B cell (primary cell): ENCODE measurements around the gene HES2. TPM values are rescaled to one million over a fixed set of nuclear protein-coding genes. Genes with fewer than 3 reads are reported as not detected.
A peak's percentile ranks its signal among the peaks of the same experiment; 100 is the strongest.

Source experiments
- ATAC-seq: fragments of 200-7000 bp; cut with Tn5 transposase; one replicate; pipeline ENCODE4 v1.10.0; 2021; ENCODE audit warnings: low read depth, mild to moderate bottlenecking, moderate number of reproducible peaks, moderate library complexity
- CTCF ChIA-PET: fragments of 350-600 bp; sonication (Branson Sonifier 250); formaldehyde crosslinking; loops from one replicate; lab custom pipeline; 2021; ENCODE audit warnings: antibody characterized with exemption, inconsistent platforms; lab: Charles Lee
- POLR2A ChIA-PET: fragments of 350-600 bp; sonication (Branson Sonifier 250); formaldehyde crosslinking; loops from one replicate; lab custom pipeline; 2021; ENCODE audit warnings: antibody characterized with exemption; lab: Charles Lee
- DNase-seq: peaks from one replicate; pipeline ENCODE4 v3.0.0; 2013
- H2AFZ ChIP-seq: 2 replicates; pipeline ENCODE4 v1.6.1; 2012; ENCODE audit warnings: mild to moderate bottlenecking, low read depth, low read length; ENCODE audit not compliant: insufficient read depth, poor library complexity, severe bottlenecking
- H3K27ac ChIP-seq, 2 donors: 1 replicate in 1 of 2; 2 replicates in 1 of 2; pipeline ENCODE4 v1.5.1; 2012 to 2013; ENCODE audit warnings: low read length in 2 of 2, mild to moderate bottlenecking in 2 of 2, moderate library complexity in 1 of 2
- H3K27me3 ChIP-seq, 4 experiments: fragments of 200-600 bp in 1 of 4; sonication (generic) in 1 of 4; replicated peaks in 1 of 4; 1 replicate in 2 of 4; 2 replicates in 2 of 4; pipeline versions ENCODE4 v1.6.1 to v1.7.0; 2013 to 2016; ENCODE audit warnings: low read length in 3 of 4, mild to moderate bottlenecking in 2 of 4, mixed read lengths in 1 of 4, moderate library complexity in 1 of 4; ENCODE audit not compliant: insufficient read depth in 4 of 4, control insufficient read depth in 3 of 4; ENCODE audit errors: control extremely low read depth in 1 of 4
- H3K36me3 ChIP-seq, 2 experiments: replicated peaks in 1 of 2; 1 replicate in 1 of 2; 2 replicates in 1 of 2; pipeline versions ENCODE4 v1.6.1 to v1.7.1; 2013; ENCODE audit warnings: low read length in 1 of 2; ENCODE audit not compliant: insufficient read depth in 2 of 2, control insufficient read depth in 1 of 2; ENCODE audit errors: control extremely low read depth in 1 of 2, extremely low read depth in 1 of 2
- H3K4me1 ChIP-seq, 2 donors: fragments of 200-600 bp in 1 of 2; sonication (generic) in 1 of 2; 1 replicate in 1 of 2; 2 replicates in 1 of 2; pipeline versions ENCODE4 v1.5.1 to v1.6.1; 2013 to 2017; ENCODE audit warnings: low read length in 2 of 2; ENCODE audit not compliant: control insufficient read depth in 2 of 2, insufficient read depth in 2 of 2
- H3K4me2 ChIP-seq: replicated peaks from 2 replicates; pipeline ENCODE3; 2012; ENCODE audit warnings: mild to moderate bottlenecking, low read depth, low read length; ENCODE audit not compliant: poor library complexity, severe bottlenecking
- H3K4me3 ChIP-seq, 5 experiments: fragments of 200-600 bp in 1 of 5; sonication (generic) in 1 of 5; 1 replicate in 3 of 5; 2 replicates in 2 of 5; pipeline versions ENCODE4 v1.5.1 to v1.7.0; 2011 to 2016; ENCODE audit warnings: low read length in 4 of 5, mild to moderate bottlenecking in 4 of 5, low read depth in 2 of 5, control low read depth in 1 of 5, moderate library complexity in 1 of 5; ENCODE audit not compliant: insufficient read depth in 1 of 5; ENCODE audit errors: control extremely low read depth in 1 of 5, extremely low read depth in 1 of 5
- H3K79me2 ChIP-seq: fragments of 200-600 bp; sonication (generic); one replicate; pipeline ENCODE4 v1.6.0; 2016; ENCODE audit warnings: low read length; ENCODE audit not compliant: control insufficient read depth, insufficient read depth
- H3K9ac ChIP-seq: fragments of 200-600 bp; sonication (generic); 2 replicates; pipeline ENCODE4 v1.6.1; 2017; ENCODE audit warnings: mild to moderate bottlenecking, low read length, moderate library complexity
- H3K9me3 ChIP-seq, 3 donors: one replicate each; pipeline versions ENCODE4 v1.6.1 to v1.7.1; 2013; ENCODE audit warnings: low read length in 2 of 3; ENCODE audit not compliant: control insufficient read depth in 2 of 3, insufficient read depth in 1 of 3; ENCODE audit errors: control extremely low read depth in 1 of 3
- H4K20me1 ChIP-seq: 2 replicates; pipeline ENCODE4 v1.6.0; 2012; ENCODE audit warnings: mild to moderate bottlenecking, low read length; ENCODE audit not compliant: insufficient read depth, control insufficient read depth, poor library complexity, severe bottlenecking
- H3K27ac Mint-ChIP-seq: one replicate; pipeline ENCODE4 v1.8.0; 2021; ENCODE audit warnings: mixed read lengths
- H3K27me3 Mint-ChIP-seq: one replicate; pipeline ENCODE4 v1.8.0; 2021; ENCODE audit warnings: mixed read lengths
- H3K4me1 Mint-ChIP-seq: one replicate; pipeline ENCODE4 v1.8.0; 2021; ENCODE audit warnings: mixed read lengths
- H3K4me3 Mint-ChIP-seq: one replicate; pipeline ENCODE4 v1.8.0; 2021; ENCODE audit warnings: mixed read lengths
- H3K9me3 Mint-ChIP-seq: one replicate; pipeline ENCODE4 v1.8.0; 2022; ENCODE audit warnings: mixed read lengths; ENCODE audit not compliant: insufficient read depth
- EZH2 ChIP-seq: IDR thresholded peaks from 2 replicates; pipeline ENCODE4 v1.6.1; 2012; ENCODE audit warnings: borderline replicate concordance, low read depth, mild to moderate bottlenecking, moderate library complexity, low read length; ENCODE audit not compliant: insufficient read depth, poor library complexity, severe bottlenecking
- whole genome bisulfite sequencing: methylation state at CpG from one replicate; pipeline ENCODE4 v1.1.5; 2013; ENCODE audit warnings: missing lambda C conversion rate; ENCODE audit not compliant: insufficient coverage; 5-methylcytosine and 5-hydroxymethylcytosine counted together
- intact Hi-C: fragments of 100-400 bp; cut with micrococcal nuclease; formaldehyde crosslinking; loops from one replicate; pipeline ENCODE4 v1.10.0; 2022
- polyA plus RNA-seq: library from polyadenylated mRNA; depleted of rRNA; stranded (reverse); fragments of >200 nt; gene quantifications from 2 replicates; pipeline ENCODE4 v1.2.3, GENCODE V29; 2012
- total RNA-seq, 2 donors: library from RNA; stranded (reverse); fragments of 120-200 nt in 1 of 2; gene quantifications; 1 replicate in 1 of 2; 2 replicates in 1 of 2; pipeline versions ENCODE4 v1.2.3 to v1.2.4, GENCODE V29; 2013 to 2022
- TF ChIP-seq, protein P1 (sequence below): fragments of 200-600 bp; IDR thresholded peaks from one replicate; pipeline ENCODE4 v1.8.0; 2022; ENCODE audit warnings: antibody characterized with exemption, mild to moderate bottlenecking

HES2 gene
- total and polyA plus RNA-seq, 2 donors (not counting 1 experiment from before 2014, with no cell fraction given), result not detected

DNA sequence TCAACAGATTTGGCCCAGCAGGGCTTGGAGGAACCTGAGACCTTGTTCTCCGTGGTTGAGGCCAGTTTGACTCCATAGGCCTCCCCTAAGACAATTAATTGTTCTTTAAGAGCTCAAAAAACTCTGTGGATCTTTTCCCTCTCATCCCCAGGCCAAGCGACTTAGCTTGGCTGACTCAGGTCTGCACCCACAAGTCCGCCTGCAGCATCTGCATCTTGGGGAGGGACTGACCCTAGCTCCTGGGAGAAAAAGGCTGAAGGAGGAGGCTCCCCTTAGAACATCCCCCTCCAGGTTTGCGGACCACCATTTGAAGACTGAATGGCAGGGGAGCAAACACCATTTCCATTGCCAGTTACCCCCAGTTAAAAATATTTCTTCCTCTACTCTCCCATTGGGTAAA is 1.5 kb upstream of the HES2 start:
- Mint-ChIP-seq H3K9me3 (no peaks in the 10 kb centered on the region), H3K4me1 (peaks cover 15% of the 10 kb centered on the region), H3K27me3 (peaks cover 42% of the 10 kb centered on the region), H3K27ac (no peak overlapping the region), H3K4me3 (no peak overlapping the region)
- Histone ChIP-seq H3K9me3 (peaks cover 0 to 12% (median 0%) of the 10 kb centered on the region in 3 donors), H3K9ac (no peak overlapping the region), H2AFZ (no peak overlapping the region), H3K4me3 (no peak overlapping the region), H3K27ac (no peak overlapping the region), H3K4me1 (peaks cover 27 to 43% of the 10 kb centered on the region in 2 donors), H3K27me3 (peaks cover 0 to 78% (median 41%) of the 10 kb centered on the region in 4 experiments), H4K20me1 (no peaks in the 10 kb centered on the region), H3K4me2 (no peak overlapping the region), H3K79me2 (no peaks in the 10 kb centered on the region), H3K36me3 (no peaks in the 10 kb centered on the region)
- no peak for TF ChIP-seq EZH2
- TF ChIP-seq, protein P1, sequence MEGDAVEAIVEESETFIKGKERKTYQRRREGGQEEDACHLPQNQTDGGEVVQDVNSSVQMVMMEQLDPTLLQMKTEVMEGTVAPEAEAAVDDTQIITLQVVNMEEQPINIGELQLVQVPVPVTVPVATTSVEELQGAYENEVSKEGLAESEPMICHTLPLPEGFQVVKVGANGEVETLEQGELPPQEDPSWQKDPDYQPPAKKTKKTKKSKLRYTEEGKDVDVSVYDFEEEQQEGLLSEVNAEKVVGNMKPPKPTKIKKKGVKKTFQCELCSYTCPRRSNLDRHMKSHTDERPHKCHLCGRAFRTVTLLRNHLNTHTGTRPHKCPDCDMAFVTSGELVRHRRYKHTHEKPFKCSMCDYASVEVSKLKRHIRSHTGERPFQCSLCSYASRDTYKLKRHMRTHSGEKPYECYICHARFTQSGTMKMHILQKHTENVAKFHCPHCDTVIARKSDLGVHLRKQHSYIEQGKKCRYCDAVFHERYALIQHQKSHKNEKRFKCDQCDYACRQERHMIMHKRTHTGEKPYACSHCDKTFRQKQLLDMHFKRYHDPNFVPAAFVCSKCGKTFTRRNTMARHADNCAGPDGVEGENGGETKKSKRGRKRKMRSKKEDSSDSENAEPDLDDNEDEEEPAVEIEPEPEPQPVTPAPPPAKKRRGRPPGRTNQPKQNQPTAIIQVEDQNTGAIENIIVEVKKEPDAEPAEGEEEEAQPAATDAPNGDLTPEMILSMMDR, result no peak
- ATAC-seq (no peak), DNase-seq (no peak)
- CTCF ChIA-PET, result interaction anchor here (1.1 to 6.1 kb wide), 2 partner anchors 9 to 18 kb away, joined by 5 to 53 read pairs; no protein-coding TSS in a partner anchor
- intact Hi-C loops, result no loop called here
- POLR2A ChIA-PET, result no interaction called here
- 50% methylated on average over 2 of the region's 4 CpGs for WGBS

- CTCF ChIA-PET, result interaction anchor here (1.1 to 6.1 kb wide), 2 partner anchors 8 to 19 kb away, joined by 5 to 53 read pairs; no protein-coding TSS in a partner anchor
- Histone ChIP-seq H3K9ac (peak overlapping the region; percentile 19), H4K20me1 (no peaks in the 10 kb centered on the region), H3K79me2 (no peaks in the 10 kb centered on the region), H3K27me3 (peaks cover 0 to 76% (median 38%) of the 10 kb centered on the region in 4 experiments), H3K4me3 (peak overlapping the region in 1 of 5 experiments; percentile 39), H3K4me1 (peaks cover 27 to 40% of the 10 kb centered on the region in 2 donors), H2AFZ (no peak overlapping the region), H3K4me2 (peak overlapping the region; percentile 71), H3K9me3 (peaks cover 0 to 9% (median 0%) of the 10 kb centered on the region in 3 donors), H3K27ac (no peak overlapping the region), H3K36me3 (no peaks in the 10 kb centered on the region)
- H3K9me3 Mint-ChIP-seq, result no peaks in the 10 kb centered on the region
- intact Hi-C loops, result no loop called here
- no peak for ATAC-seq
- POLR2A ChIA-PET, result no interaction called here
- 7% methylated on average over 44 of the region's 44 CpGs for WGBS
- no peak overlapping the region for H3K27ac Mint-ChIP-seq
- peaks cover 46% of the 10 kb centered on the region for H3K27me3 Mint-ChIP-seq
- no peak overlapping the region for H3K4me3 Mint-ChIP-seq
- TF ChIP-seq, protein P1, result no peak
- peak; percentile 76 for TF ChIP-seq EZH2
- peaks cover 15% of the 10 kb centered on the region for H3K4me1 Mint-ChIP-seq
- DNase-seq, result no peak
These were observed 829 bp upstream of the HES2 start for GRCh38 chr1:6420454-6421042.
